ENCODE data around the gene AIF1.

AIF1 gene

GRCh38 chr6:31624070-31624469 lies 9.0 kb downstream of the AIF1 start:
- no peak overlapping the region for H3K9ac ChIP-seq (ENCODE audit: low read depth, low read length)
- H3K27ac ChIP-seq (ENCODE audit: low read depth, low read length): no peak overlapping the region
- no peaks in the 10 kb centered on the region for H3K9me3 ChIP-seq (ENCODE audit: insufficient read depth, low read depth, low read length)
- 94% methylated on average over 8 of the region's 10 CpGs for WGBS
- peaks cover 13% of the 10 kb centered on the region; the same call in 1 of the 2 replicates for H3K4me1 ChIP-seq (ENCODE audit: insufficient read depth, low read length)
- H3K4me3 ChIP-seq (ENCODE audit: low read length): no peak overlapping the region
- H3K36me3 ChIP-seq (ENCODE audit: insufficient read depth, low read length): peaks cover 77% of the 10 kb centered on the region
- no peaks in the 10 kb centered on the region for H3K27me3 ChIP-seq (ENCODE audit: insufficient read depth, low read length)

- WGBS: 93% methylated on average over 10 of the region's 10 CpGs
- no peak overlapping the region for H3K9ac ChIP-seq (ENCODE audit: low read depth, low read length)
- H3K27me3 ChIP-seq (ENCODE audit: insufficient read depth, low read length): no peaks in the 10 kb centered on the region
Measured at GRCh38 chr6:31626952-31627351, 11.9 kb downstream of the AIF1 start.

GRCh38 chr6:31627690-31628287 lies 12.8 kb downstream of the AIF1 start:
- H3K27me3 ChIP-seq (ENCODE audit: insufficient read depth, low read length): no peaks in the 10 kb centered on the region

More at GRCh38 chr6:31626952-31627351, 11.9 kb downstream of the AIF1 start:
- H3K9me3 ChIP-seq (ENCODE audit: insufficient read depth, low read depth, low read length): no peaks in the 10 kb centered on the region
- H3K4me1 ChIP-seq (ENCODE audit: insufficient read depth, low read length): peaks cover 9% of the 10 kb centered on the region; the same call in 1 of the 2 replicates
- H3K36me3 ChIP-seq (ENCODE audit: insufficient read depth, low read length): peaks cover 99% of the 10 kb centered on the region
- H3K27ac ChIP-seq (ENCODE audit: low read depth, low read length): no peak overlapping the region
- H3K4me3 ChIP-seq (ENCODE audit: low read length): no peak overlapping the region

GRCh38 chr6:31629014-31629413 lies 14.0 kb downstream of the AIF1 start:
- no peak overlapping the region for H3K27ac ChIP-seq (ENCODE audit: low read depth, low read length)
- H3K4me1 ChIP-seq (ENCODE audit: insufficient read depth, low read length): no peaks in the 10 kb centered on the region
- no peak overlapping the region for H3K9ac ChIP-seq (ENCODE audit: low read depth, low read length)
- H3K9me3 ChIP-seq (ENCODE audit: insufficient read depth, low read depth, low read length): no peaks in the 10 kb centered on the region
- H3K27me3 ChIP-seq (ENCODE audit: insufficient read depth, low read length): no peaks in the 10 kb centered on the region
- peaks cover 100% of the 10 kb centered on the region for H3K36me3 ChIP-seq (ENCODE audit: insufficient read depth, low read length)
- WGBS: 93% methylated on average over 7 of the region's 7 CpGs
- H3K4me3 ChIP-seq (ENCODE audit: low read length): no peak overlapping the region

More at GRCh38 chr6:31627690-31628287, 12.8 kb downstream of the AIF1 start:
- H3K36me3 ChIP-seq (ENCODE audit: insufficient read depth, low read length): peaks cover 99% of the 10 kb centered on the region
- H3K27ac ChIP-seq (ENCODE audit: low read depth, low read length): no peak overlapping the region
- no peak overlapping the region for H3K9ac ChIP-seq (ENCODE audit: low read depth, low read length)
- H3K4me1 ChIP-seq (ENCODE audit: insufficient read depth, low read length): 0 out of 2 replicates have a peak, but pooled peaks cover 2% of the 10 kb centered on the region
- no peaks in the 10 kb centered on the region for H3K9me3 ChIP-seq (ENCODE audit: insufficient read depth, low read depth, low read length)
- 98% methylated on average over 19 of the region's 19 CpGs for WGBS
- no peak overlapping the region for H3K4me3 ChIP-seq (ENCODE audit: low read length)

- 95% methylated on average over 25 of the region's 25 CpGs for WGBS
- no peaks in the 10 kb centered on the region for H3K4me1 ChIP-seq (ENCODE audit: insufficient read depth, low read length)
- no peak overlapping the region for H3K9ac ChIP-seq (ENCODE audit: low read depth, low read length)
- peaks cover 100% of the 10 kb centered on the region for H3K36me3 ChIP-seq (ENCODE audit: insufficient read depth, low read length)
- H3K9me3 ChIP-seq (ENCODE audit: insufficient read depth, low read depth, low read length): no peaks in the 10 kb centered on the region
- no peaks in the 10 kb centered on the region for H3K27me3 ChIP-seq (ENCODE audit: insufficient read depth, low read length)
- no peak overlapping the region for H3K27ac ChIP-seq (ENCODE audit: low read depth, low read length)
- H3K4me3 ChIP-seq (ENCODE audit: low read length): no peak overlapping the region
Measured at GRCh38 chr6:31630177-31630934, 15.3 kb downstream of the AIF1 start.

GRCh38 chr6:31631209-31631608 lies 16.2 kb downstream of the AIF1 start:
- Histone ChIP-seq H3K27ac (ENCODE audit: low read depth, low read length) (no peak overlapping the region), H3K9ac (ENCODE audit: low read depth, low read length) (no peak overlapping the region), H3K9me3 (ENCODE audit: insufficient read depth, low read depth, low read length) (no peaks in the 10 kb centered on the region), H3K27me3 (ENCODE audit: insufficient read depth, low read length) (no peaks in the 10 kb centered on the region), H3K4me3 (ENCODE audit: low read length) (no peak overlapping the region), H3K4me1 (ENCODE audit: insufficient read depth, low read length) (no peaks in the 10 kb centered on the region), H3K36me3 (ENCODE audit: insufficient read depth, low read length) (peaks cover 100% of the 10 kb centered on the region)
- WGBS: 96% methylated on average over 16 of the region's 16 CpGs

GRCh38 chr6:31631681-31632278 lies 16.7 kb downstream of the AIF1 start:
- peaks cover 100% of the 10 kb centered on the region for H3K36me3 ChIP-seq (ENCODE audit: insufficient read depth, low read length)
- H3K4me1 ChIP-seq (ENCODE audit: insufficient read depth, low read length): no peaks in the 10 kb centered on the region
- no peaks in the 10 kb centered on the region for H3K9me3 ChIP-seq (ENCODE audit: insufficient read depth, low read depth, low read length)
- H3K9ac ChIP-seq (ENCODE audit: low read depth, low read length): no peak overlapping the region
- no peak overlapping the region for H3K4me3 ChIP-seq (ENCODE audit: low read length)
- no peaks in the 10 kb centered on the region for H3K27me3 ChIP-seq (ENCODE audit: insufficient read depth, low read length)
- no peak overlapping the region for H3K27ac ChIP-seq (ENCODE audit: low read depth, low read length)
- WGBS: 96% methylated on average over 32 of the region's 32 CpGs

- H3K9ac ChIP-seq (ENCODE audit: low read depth, low read length): no peak overlapping the region
- H3K36me3 ChIP-seq (ENCODE audit: insufficient read depth, low read length): peaks cover 99% of the 10 kb centered on the region
- H3K27me3 ChIP-seq (ENCODE audit: insufficient read depth, low read length): no peaks in the 10 kb centered on the region
- 95% methylated on average over 26 of the region's 26 CpGs for WGBS
- no peak overlapping the region for H3K4me3 ChIP-seq (ENCODE audit: low read length)
- no peaks in the 10 kb centered on the region for H3K9me3 ChIP-seq (ENCODE audit: insufficient read depth, low read depth, low read length)
- H3K4me1 ChIP-seq (ENCODE audit: insufficient read depth, low read length): no peaks in the 10 kb centered on the region
- no peak overlapping the region for H3K27ac ChIP-seq (ENCODE audit: low read depth, low read length)
Measured at GRCh38 chr6:31632279-31632946, 17.4 kb downstream of the AIF1 start.

- Histone ChIP-seq H3K36me3 (ENCODE audit: insufficient read depth, low read length) (peaks cover 98% of the 10 kb centered on the region), H3K27me3 (ENCODE audit: insufficient read depth, low read length) (no peaks in the 10 kb centered on the region), H3K27ac (ENCODE audit: low read depth, low read length) (no peak overlapping the region), H3K9me3 (ENCODE audit: insufficient read depth, low read depth, low read length) (no peaks in the 10 kb centered on the region), H3K9ac (ENCODE audit: low read depth, low read length) (no peak overlapping the region), H3K4me3 (ENCODE audit: low read length) (no peak overlapping the region), H3K4me1 (ENCODE audit: insufficient read depth, low read length) (no peaks in the 10 kb centered on the region)
- 94% methylated on average over 7 of the region's 7 CpGs for WGBS
Measured at GRCh38 chr6:31633447-31633846, 18.4 kb downstream of the AIF1 start.

- Histone ChIP-seq H3K36me3 (ENCODE audit: insufficient read depth, low read length) (peaks cover 98% of the 10 kb centered on the region), H3K9ac (ENCODE audit: low read depth, low read length) (no peak overlapping the region), H3K4me3 (ENCODE audit: low read length) (no peak overlapping the region), H3K9me3 (ENCODE audit: insufficient read depth, low read depth, low read length) (no peaks in the 10 kb centered on the region), H3K4me1 (ENCODE audit: insufficient read depth, low read length) (no peaks in the 10 kb centered on the region), H3K27ac (ENCODE audit: low read depth, low read length) (no peak overlapping the region), H3K27me3 (ENCODE audit: insufficient read depth, low read length) (no peaks in the 10 kb centered on the region)
- WGBS: 96% methylated on average over 3 of the region's 3 CpGs
Measured at GRCh38 chr6:31634131-31634530, 19.1 kb downstream of the AIF1 start.

All from HUES64 (cell line).